ENCODE data around the gene DISC1.

The DISC1 gene

GRCh38 chr1:231674575-231674974, 48.0 kb downstream of the DISC1 start:
- no peak for DNase-seq

GRCh38 chr1:231676487-231676886, 49.9 kb downstream of the DISC1 start:
- no peak for DNase-seq

- no peak for DNase-seq
Measured at GRCh38 chr1:231677442-231677841, 50.9 kb downstream of the DISC1 start.

GRCh38 chr1:231678011-231678432, 51.4 kb downstream of the DISC1 start:
- DNase-seq, result no peak

GRCh38 chr1:231679109-231679508, 52.5 kb downstream of the DISC1 start:
- no peak for DNase-seq

GRCh38 chr1:231681006-231681405, 54.4 kb downstream of the DISC1 start:
- DNase-seq, result no peak

- DNase-seq, result no peak
Measured at GRCh38 chr1:231682779-231683178, 56.2 kb downstream of the DISC1 start.

- DNase-seq, result peak; percentile 24
Measured at GRCh38 chr1:231683439-231684165, 57.0 kb downstream of the DISC1 start.

GRCh38 chr1:231684356-231685244, 58.0 kb downstream of the DISC1 start:
- no peak for DNase-seq

GRCh38 chr1:231686384-231686783, 59.8 kb downstream of the DISC1 start:
- DNase-seq, result no peak

- no peak for DNase-seq
Measured at GRCh38 chr1:231688989-231689388, 62.4 kb downstream of the DISC1 start.

GRCh38 chr1:231690059-231690458, 63.5 kb downstream of the DISC1 start:
- no peak for DNase-seq

GRCh38 chr1:231691618-231692259, 65.1 kb downstream of the DISC1 start:
- no peak for DNase-seq

- peak; percentile 79 for DNase-seq
Measured at GRCh38 chr1:231693361-231694074, 66.9 kb downstream of the DISC1 start.

GRCh38 chr1:231694075-231694431, 67.5 kb downstream of the DISC1 start:
- DNase-seq, result peak; percentile 89

GRCh38 chr1:231694465-231695077, 68.0 kb downstream of the DISC1 start:
- DNase-seq, result no peak

- DNase-seq, result peak; percentile 96
Measured at GRCh38 chr1:231695439-231696255, 69.1 kb downstream of the DISC1 start.

GRCh38 chr1:231699784-231700183, 73.2 kb downstream of the DISC1 start:
- DNase-seq, result no peak

- DNase-seq, result no peak
Measured at GRCh38 chr1:231701306-231701705, 74.7 kb downstream of the DISC1 start.

GRCh38 chr1:231702331-231702730, 75.7 kb downstream of the DISC1 start:
- DNase-seq, result no peak

GRCh38 chr1:231702804-231703203, 76.2 kb downstream of the DISC1 start:
- no peak for DNase-seq

All from NCI-H1694 treated with DMSO at 0.1 percent for 48 hours (cell line).